Measurements from ENCODE around the gene TRIM25. TPM values are rescaled to one million over a fixed set of nuclear protein-coding genes. Genes with fewer than 3 reads are reported as not detected.

The TRIM25 gene
- total RNA-seq, 2 donors from 2014 or later: 139 to 215 TPM

- H3K36me3 Mint-ChIP-seq: peaks cover 16 to 55% of the 10 kb centered on the region in 2 donors
- ATAC-seq (no peak), DNase-seq (ENCODE audit: low spot score in 2 of 2) (no peak)
- peak overlapping the region in 1 of 2 donors; percentile 85 for H3K27ac Mint-ChIP-seq
- H3K9me3 Mint-ChIP-seq: peaks cover 0 to 7% of the 10 kb centered on the region in 2 donors
These were observed 19.4 kb upstream of the TRIM25 start for GRCh38 chr17:56933151-56933745.

DNA sequence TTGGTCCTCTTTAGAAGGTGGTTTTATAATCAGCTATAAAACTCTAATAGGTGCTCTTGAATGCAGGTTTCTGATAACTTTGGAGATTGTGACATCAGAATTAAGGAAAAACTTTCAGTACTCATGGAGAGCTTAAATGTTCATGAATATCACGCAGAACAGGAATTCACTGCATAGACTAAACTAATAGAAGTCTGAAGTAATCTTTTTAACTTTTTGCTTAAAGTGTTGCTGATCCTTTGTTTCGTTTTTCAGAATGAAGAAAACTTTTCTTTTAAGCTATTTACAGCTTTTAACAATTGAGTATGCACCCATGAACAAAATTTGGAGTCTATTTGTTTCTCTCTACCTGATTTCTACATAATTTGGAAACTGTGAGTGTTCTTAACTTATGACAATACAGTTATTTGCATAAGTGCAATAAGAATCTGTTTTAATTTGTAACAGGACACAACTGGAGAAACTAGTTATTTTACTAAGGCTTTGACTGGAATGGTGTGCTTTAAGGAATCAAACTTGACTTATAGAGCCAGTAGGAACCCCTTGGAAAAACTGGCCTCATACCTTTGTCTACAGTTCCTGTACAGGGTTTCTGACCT, 17.0 kb upstream of the TRIM25 start:
- ATAC-seq (no peak), DNase-seq (ENCODE audit: low spot score in 2 of 2) (no peak)
- Mint-ChIP-seq H3K9me3 (peaks cover 0 to 7% of the 10 kb centered on the region in 2 donors), H3K27ac (no peak overlapping the region), H3K36me3 (peaks cover 9 to 38% of the 10 kb centered on the region in 2 donors)

GRCh38 chr17:56929362-56929969, 15.6 kb upstream of the TRIM25 start:
- Mint-ChIP-seq H3K27ac (no peak overlapping the region), H3K9me3 (peaks cover 0 to 7% of the 10 kb centered on the region in 2 donors), H3K36me3 (peaks cover 9 to 38% of the 10 kb centered on the region in 2 donors)
- DNase-seq (ENCODE audit: low spot score in 2 of 2) (no peak), ATAC-seq (no peak)

DNA sequence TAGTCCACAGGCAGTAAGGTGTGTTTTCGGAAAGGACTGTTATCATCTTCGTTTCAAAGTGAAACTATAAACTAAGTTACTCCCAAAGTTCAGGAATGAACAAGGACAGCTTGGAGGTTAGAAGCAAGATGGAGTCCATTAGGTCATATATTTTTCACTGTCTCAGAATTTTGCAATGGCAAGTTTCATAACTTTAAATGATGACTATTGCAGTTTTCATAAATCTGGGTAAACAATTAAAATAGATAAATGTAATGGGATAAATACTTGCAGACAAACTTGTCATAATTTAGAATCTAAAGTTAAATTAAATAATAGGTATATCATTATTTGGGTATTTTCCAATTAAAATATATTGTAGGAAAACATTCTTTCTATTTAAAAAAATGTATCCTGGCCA, 14.7 kb upstream of the TRIM25 start:
- no peak for DNase-seq (ENCODE audit: low spot score in 2 of 2)
- ATAC-seq: no peak
- no peak overlapping the region for H3K27ac Mint-ChIP-seq
- peaks cover 4 to 38% of the 10 kb centered on the region in 2 donors for H3K36me3 Mint-ChIP-seq
- peaks cover 0 to 7% of the 10 kb centered on the region in 2 donors for H3K9me3 Mint-ChIP-seq

GRCh38 chr17:56926704-56927103, 12.9 kb upstream of the TRIM25 start:
- Mint-ChIP-seq H3K9me3 (peaks cover 0 to 7% of the 10 kb centered on the region in 2 donors), H3K36me3 (peaks cover 0 to 25% of the 10 kb centered on the region in 2 donors), H3K27ac (no peak overlapping the region)
- no peak for ATAC-seq
- no peak for DNase-seq (ENCODE audit: low spot score in 2 of 2)

DNA sequence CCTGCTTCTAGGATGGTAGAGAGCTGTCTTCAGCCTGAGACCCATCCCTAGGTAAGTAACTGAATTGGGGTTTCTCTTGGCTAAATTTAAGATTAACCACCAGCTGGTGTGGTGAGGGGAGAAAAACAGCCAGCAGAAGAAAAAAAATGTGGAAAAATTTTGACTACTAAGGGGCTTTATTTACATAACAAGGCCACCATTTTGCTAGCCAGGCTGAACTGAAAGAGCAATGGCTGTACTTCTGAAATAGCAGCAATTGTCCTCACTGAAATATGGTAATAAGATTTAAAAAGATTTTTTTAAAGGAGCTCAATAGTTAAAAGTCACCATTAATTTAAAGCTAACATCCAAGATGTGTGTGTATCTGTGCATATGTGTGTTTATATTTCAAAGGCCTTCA, 12.4 kb upstream of the TRIM25 start:
- Mint-ChIP-seq H3K9me3 (peaks cover 0 to 7% of the 10 kb centered on the region in 2 donors), H3K27ac (no peak overlapping the region), H3K36me3 (peaks cover 0 to 21% of the 10 kb centered on the region in 2 donors)
- DNase-seq (ENCODE audit: low spot score in 2 of 2) (no peak), ATAC-seq (no peak)

DNA sequence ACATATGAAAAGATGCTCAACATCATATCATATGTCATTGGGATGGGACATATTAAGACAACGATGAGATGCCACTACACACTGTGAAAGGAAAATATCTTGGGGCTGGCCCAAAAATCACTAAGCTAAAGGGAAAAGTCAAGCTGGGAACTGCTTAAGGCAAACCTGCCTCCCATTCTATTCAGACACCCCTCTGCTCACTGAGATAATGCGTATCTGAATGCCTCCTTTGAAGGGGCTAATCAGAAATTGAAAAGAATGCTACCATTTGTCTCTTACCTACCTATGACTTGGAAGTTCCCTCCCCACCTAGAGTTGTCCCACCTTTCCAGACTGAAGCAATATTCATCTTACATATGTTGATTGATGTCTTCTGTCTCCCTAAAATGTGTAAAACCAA, 11.2 kb upstream of the TRIM25 start:
- H3K27ac Mint-ChIP-seq: no peak overlapping the region
- peaks cover 0 to 7% of the 10 kb centered on the region in 2 donors for H3K9me3 Mint-ChIP-seq
- ATAC-seq (no peak), DNase-seq (ENCODE audit: low spot score in 2 of 2) (no peak)
- peaks cover 0 to 10% of the 10 kb centered on the region in 2 donors for H3K36me3 Mint-ChIP-seq

- peak overlapping the region; percentile 10 to 68 for H3K27ac Mint-ChIP-seq
These were observed 5.9 kb upstream of the TRIM25 start for GRCh38 chr17:56919717-56920116.

DNA sequence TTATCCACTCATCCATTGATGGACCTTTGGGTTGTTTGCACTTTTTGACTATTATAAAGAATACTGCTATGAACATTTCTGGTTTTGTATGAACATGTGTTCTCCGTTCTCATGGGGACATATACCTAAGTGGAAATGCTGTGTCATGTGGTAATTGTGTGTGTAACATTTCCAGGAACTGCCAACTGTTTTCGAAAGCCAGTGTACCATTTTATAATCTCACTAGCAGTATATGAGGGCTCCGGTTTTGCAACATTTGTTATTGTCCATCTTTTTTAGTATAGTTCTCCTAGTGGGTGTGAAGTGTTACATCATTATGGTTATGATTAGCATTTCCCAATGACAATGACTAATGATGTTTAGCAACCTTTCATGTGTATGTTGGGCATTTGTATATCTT, 5.1 kb upstream of the TRIM25 start:
- H3K36me3 Mint-ChIP-seq: peaks cover 13 to 40% of the 10 kb centered on the region in 2 donors
- peaks cover 6 to 13% of the 10 kb centered on the region in 2 donors for H3K9me3 Mint-ChIP-seq
- peak overlapping the region; percentile 7 to 68 for H3K27ac Mint-ChIP-seq
- ATAC-seq (peak in 1 of 2 donors; percentile 29), DNase-seq (ENCODE audit: low spot score in 2 of 2) (no peak)

More at GRCh38 chr17:56919717-56920116, 5.9 kb upstream of the TRIM25 start:
- DNase-seq (ENCODE audit: low spot score in 2 of 2) (no peak), ATAC-seq (no peak)
- Mint-ChIP-seq H3K36me3 (peaks cover 8 to 35% of the 10 kb centered on the region in 2 donors), H3K9me3 (peaks cover 6 to 13% of the 10 kb centered on the region in 2 donors)

GRCh38 chr17:56917559-56918296, 3.9 kb upstream of the TRIM25 start:
- H3K9me3 Mint-ChIP-seq: peaks cover 6 to 13% of the 10 kb centered on the region in 2 donors
- ATAC-seq: no peak
- no peak for DNase-seq (ENCODE audit: low spot score in 2 of 2)
- peaks cover 24 to 50% of the 10 kb centered on the region in 2 donors for H3K36me3 Mint-ChIP-seq
- peak overlapping the region in 1 of 2 donors; percentile 99 for H3K27ac Mint-ChIP-seq

DNA sequence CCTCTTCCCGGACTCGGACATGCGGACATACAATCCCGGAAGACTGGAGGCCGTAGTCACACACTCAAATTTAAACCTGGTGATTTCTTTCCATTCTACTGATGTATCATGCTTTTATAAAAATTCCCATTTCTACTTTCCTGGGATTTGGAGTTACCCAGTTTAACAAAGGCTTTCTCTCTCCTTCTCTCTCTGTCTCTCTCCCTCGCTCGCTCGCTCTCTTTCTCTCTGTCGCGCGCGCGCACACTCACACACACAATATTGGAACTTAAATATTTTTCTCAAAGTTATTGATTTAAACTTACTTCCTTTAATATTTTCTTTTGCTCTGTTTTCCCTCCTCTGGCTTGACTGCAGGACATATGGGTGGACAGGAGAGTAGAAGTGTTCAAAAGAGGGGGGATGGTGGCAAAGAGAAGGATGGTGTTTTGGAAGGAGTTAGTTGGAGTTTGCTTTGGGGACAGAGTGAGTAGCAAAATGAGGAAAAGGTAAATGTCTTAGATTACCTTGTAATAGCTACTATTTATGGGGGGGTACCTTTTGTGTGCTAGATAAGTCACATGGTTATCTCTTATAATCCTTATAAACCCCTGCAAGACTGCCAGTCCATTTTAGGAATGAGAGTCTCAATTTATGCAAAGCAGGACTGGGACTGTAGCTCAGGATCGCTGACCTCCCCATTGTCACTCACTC, 878 bp upstream of the TRIM25 start:
- DNase-seq (ENCODE audit: low spot score in 2 of 2) (no peak), ATAC-seq (no peak)
- peaks cover 6 to 10% of the 10 kb centered on the region in 2 donors for H3K9me3 Mint-ChIP-seq
- H3K27ac Mint-ChIP-seq: peak overlapping the region; percentile 99 to 100
- peaks cover 31 to 77% of the 10 kb centered on the region in 2 donors for H3K36me3 Mint-ChIP-seq

GRCh38 chr17:56913353-56913866, 439 bp downstream of the TRIM25 start:
- Mint-ChIP-seq H3K27ac (peak overlapping the region; percentile 95 to 99), H3K36me3 (peaks cover 35 to 71% of the 10 kb centered on the region in 2 donors), H3K9me3 (peaks cover 3 to 7% of the 10 kb centered on the region in 2 donors)
- ATAC-seq (peak; percentile 38 to 39), DNase-seq (ENCODE audit: low spot score in 2 of 2) (no peak)

DNA sequence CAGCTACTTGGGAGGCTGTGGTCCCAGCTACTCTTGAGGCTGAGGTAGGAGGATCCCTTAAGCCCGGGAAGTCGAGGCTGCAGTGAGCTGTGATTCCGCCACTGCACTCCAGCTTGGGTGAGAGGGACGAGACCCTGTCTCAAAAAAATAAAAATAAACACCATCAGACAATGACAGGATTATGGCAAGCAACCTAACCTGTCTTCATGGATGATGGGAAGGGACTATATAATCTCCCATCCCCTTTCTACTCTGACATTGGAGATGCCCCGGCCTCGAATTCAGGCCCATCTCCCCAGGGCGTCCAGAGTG, 893 bp downstream of the TRIM25 start:
- ATAC-seq: no peak
- no peak for DNase-seq (ENCODE audit: low spot score in 2 of 2)
- Mint-ChIP-seq H3K9me3 (peaks cover 3 to 5% of the 10 kb centered on the region in 2 donors), H3K36me3 (peaks cover 38 to 72% of the 10 kb centered on the region in 2 donors), H3K27ac (peak overlapping the region; percentile 95 to 99)

GRCh38 chr17:56912105-56912999, 1.5 kb downstream of the TRIM25 start:
- no peak for ATAC-seq
- peaks cover 38 to 71% of the 10 kb centered on the region in 2 donors for H3K36me3 Mint-ChIP-seq
- H3K9me3 Mint-ChIP-seq: no peaks in the 10 kb centered on the region
- no peak for DNase-seq (ENCODE audit: low spot score in 2 of 2)
- H3K27ac Mint-ChIP-seq: peak overlapping the region; percentile 95 to 99

DNA sequence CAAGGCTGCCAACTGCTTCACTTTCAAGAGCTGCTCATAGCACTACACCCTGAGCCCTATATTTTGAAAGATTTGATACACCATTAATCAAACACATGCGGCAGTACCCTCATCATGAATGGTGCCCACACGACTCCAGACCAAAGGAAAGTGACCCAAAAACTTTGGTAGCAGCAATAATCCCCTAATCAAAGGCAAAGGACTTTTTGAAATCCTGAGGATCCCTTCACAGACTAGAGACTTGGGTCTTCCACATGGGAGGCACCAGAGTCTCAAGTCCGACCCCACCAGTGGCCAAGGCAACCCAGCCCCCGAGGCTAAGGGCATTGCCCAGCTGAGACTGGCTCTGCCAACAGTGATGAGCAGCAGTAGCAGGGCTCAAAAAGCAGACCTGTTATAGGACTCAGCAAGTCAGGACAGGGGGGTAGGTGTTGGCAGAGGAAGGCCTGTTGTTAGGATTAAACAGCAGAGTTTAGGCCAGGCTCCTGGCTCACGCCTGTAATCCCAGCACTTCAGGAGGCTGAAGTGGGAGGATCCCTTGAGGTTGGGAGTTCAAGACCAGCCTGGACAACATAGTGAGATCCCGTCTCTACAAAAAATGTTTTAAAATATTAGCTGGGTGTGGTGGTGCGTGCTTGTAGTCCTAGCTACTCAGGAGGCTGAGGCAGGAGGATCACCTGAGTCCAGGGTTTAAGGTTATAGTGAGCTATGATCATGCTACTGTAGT, 3.2 kb downstream of the TRIM25 start:
- Mint-ChIP-seq H3K27ac (peak overlapping the region; percentile 72 to 95), H3K9me3 (no peaks in the 10 kb centered on the region), H3K36me3 (peaks cover 38 to 77% of the 10 kb centered on the region in 2 donors)
- ATAC-seq (no peak), DNase-seq (ENCODE audit: low spot score in 2 of 2) (no peak)

All from activated naive CD4-positive, alpha-beta T cell treated with anti-CD3 and anti-CD28 coated beads, Interleukin-2, amount 50 U/mL, for 72 hours (primary cell).